ENCODE measurements around the gene NOP9.

NOP9 gene

DNA sequence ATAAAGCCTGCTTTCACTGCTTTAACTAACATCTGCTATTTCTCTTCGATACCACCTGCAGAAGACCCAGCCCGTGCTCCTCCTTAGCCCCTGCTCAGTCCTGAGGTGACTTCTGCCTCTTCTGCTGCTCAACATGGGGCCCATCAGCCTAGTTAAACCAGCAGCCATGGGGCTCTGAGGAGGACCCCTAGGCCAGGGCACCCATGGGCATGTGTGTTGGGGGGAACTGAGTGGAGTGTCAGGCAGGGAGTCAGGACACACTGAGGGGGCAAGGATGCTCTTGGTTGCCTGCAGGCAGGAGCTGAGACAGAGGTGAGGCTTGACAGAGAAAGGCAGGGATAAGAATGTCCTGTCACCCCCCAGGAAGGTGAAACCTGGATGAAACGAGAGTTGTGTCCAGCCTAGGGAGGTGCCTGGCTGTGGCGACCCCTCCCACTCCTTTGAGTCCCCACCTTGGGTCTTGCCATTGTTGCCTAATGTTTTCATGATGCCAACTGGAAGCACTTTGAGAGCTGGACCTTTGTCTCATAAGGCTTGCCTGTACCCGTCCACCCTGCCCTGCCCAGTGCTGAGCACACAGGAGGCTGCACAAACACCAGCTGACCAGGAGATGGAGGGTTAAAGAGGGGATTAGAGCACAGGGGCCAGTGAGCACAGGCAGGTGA lies 15.7 kb upstream of the NOP9 start:
- no peaks in the 10 kb centered on the region for H3K36me3 ChIP-seq (ENCODE audit: insufficient read depth, low read length)
- H3K9me3 ChIP-seq (ENCODE audit: insufficient read depth, low read length, severe bottlenecking): no peaks in the 10 kb centered on the region
- H3K4me3 ChIP-seq (ENCODE audit: low read depth in 1 of 2, low read length in 2 of 2): no peak overlapping the region
- no peaks in the 10 kb centered on the region for H4K20me1 ChIP-seq (ENCODE audit: insufficient read depth, low read length)
- no peak overlapping the region for H3K27ac ChIP-seq (ENCODE audit: low read length)
- H3K79me2 ChIP-seq (ENCODE audit: insufficient read depth, low read length): no peaks in the 10 kb centered on the region
- no peaks in the 10 kb centered on the region for H3K27me3 ChIP-seq (ENCODE audit: insufficient read depth, low read length, poor library complexity)
- ATAC-seq (ENCODE audit: insufficient read depth, low read depth): no peak
- no peak overlapping the region for H3K9ac ChIP-seq (ENCODE audit: low read depth, low read length)
- DNase-seq: no peak
- H3K4me2 ChIP-seq (ENCODE audit: insufficient read depth, low read length): no peak overlapping the region
- no peak for TF ChIP-seq EZH2 (IDR thresholded peaks at IDR 0.05; ENCODE audit: borderline replicate concordance, low read depth, low read length, severe bottlenecking)
- TF ChIP-seq, protein P1, sequence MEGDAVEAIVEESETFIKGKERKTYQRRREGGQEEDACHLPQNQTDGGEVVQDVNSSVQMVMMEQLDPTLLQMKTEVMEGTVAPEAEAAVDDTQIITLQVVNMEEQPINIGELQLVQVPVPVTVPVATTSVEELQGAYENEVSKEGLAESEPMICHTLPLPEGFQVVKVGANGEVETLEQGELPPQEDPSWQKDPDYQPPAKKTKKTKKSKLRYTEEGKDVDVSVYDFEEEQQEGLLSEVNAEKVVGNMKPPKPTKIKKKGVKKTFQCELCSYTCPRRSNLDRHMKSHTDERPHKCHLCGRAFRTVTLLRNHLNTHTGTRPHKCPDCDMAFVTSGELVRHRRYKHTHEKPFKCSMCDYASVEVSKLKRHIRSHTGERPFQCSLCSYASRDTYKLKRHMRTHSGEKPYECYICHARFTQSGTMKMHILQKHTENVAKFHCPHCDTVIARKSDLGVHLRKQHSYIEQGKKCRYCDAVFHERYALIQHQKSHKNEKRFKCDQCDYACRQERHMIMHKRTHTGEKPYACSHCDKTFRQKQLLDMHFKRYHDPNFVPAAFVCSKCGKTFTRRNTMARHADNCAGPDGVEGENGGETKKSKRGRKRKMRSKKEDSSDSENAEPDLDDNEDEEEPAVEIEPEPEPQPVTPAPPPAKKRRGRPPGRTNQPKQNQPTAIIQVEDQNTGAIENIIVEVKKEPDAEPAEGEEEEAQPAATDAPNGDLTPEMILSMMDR (IDR thresholded peaks at IDR 0.05; ENCODE audit: borderline replicate concordance, extremely low read depth, low read length, poor library complexity, severe bottlenecking): no peak
- H3K4me1 ChIP-seq (ENCODE audit: insufficient read depth, low read length): no peaks in the 10 kb centered on the region
- no peak overlapping the region for H2AFZ ChIP-seq (ENCODE audit: low read depth, low read length)

DNA sequence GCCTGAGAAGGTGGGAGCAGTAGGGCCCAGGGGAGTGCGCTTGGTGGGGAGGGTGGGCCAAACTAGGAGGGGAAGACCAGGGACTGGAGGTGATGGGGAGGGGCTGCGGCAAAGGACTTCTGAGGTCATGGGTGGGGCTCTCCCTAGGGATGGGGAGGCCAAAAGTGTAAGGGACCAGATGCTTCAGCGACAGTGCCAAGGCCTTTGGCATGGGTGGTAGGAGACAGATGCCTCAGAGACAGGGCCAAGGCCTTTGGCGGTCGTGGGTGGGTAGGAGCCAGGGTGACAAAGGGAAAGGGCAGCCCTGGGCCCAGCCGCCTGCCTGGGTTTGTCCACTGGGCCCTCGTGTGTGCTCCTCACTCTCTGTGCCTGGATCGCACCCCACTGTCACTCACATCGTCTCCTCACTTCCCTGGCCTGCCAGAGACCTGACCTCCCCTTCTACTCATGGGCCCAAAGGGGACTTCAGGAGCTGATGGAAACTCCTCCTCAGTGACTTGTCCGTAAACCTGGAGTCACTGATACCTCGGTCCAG lies 15.1 kb upstream of the NOP9 start:
- Histone ChIP-seq H3K9me3 (ENCODE audit: insufficient read depth, low read length, severe bottlenecking) (no peaks in the 10 kb centered on the region), H3K27ac (ENCODE audit: low read length) (no peak overlapping the region), H3K36me3 (ENCODE audit: insufficient read depth, low read length) (peaks cover 4% of the 10 kb centered on the region; the same call in 1 of the 2 replicates), H3K9ac (ENCODE audit: low read depth, low read length) (no peak overlapping the region), H3K4me3 (ENCODE audit: low read depth in 1 of 2, low read length in 2 of 2) (no peak overlapping the region), H3K4me1 (ENCODE audit: insufficient read depth, low read length) (no peaks in the 10 kb centered on the region), H3K27me3 (ENCODE audit: insufficient read depth, low read length, poor library complexity) (no peaks in the 10 kb centered on the region), H4K20me1 (ENCODE audit: insufficient read depth, low read length) (no peaks in the 10 kb centered on the region), H2AFZ (ENCODE audit: low read depth, low read length) (no peak overlapping the region), H3K4me2 (ENCODE audit: insufficient read depth, low read length) (no peak overlapping the region), H3K79me2 (ENCODE audit: insufficient read depth, low read length) (no peaks in the 10 kb centered on the region)
- ATAC-seq (ENCODE audit: insufficient read depth, low read depth): no peak
- DNase-seq: no peak
- TF ChIP-seq EZH2 (IDR thresholded peaks at IDR 0.05; ENCODE audit: borderline replicate concordance, low read depth, low read length, severe bottlenecking): no peak
- TF ChIP-seq, protein P1 (IDR thresholded peaks at IDR 0.05; ENCODE audit: borderline replicate concordance, extremely low read depth, low read length, poor library complexity, severe bottlenecking): no peak

DNA sequence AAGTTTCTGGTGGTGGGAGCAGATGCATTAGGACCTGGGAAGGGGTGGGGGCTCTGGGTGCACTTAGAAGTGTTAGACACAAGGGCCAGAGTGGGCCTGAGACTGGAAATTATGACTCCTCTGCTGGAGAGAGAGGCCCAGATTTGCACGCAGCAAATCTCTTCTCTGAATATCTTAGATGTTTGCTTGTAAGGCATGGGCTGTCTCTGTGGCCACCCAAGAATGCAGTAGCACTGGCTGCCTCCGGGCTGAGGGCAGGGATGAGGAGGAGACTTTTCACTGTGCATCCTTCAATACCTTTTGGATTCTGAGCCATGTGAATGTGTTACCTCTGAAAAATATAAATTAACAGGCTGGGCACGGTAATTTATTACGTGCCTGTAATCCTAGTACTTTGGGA lies 14.3 kb upstream of the NOP9 start:
- H3K9ac ChIP-seq (ENCODE audit: low read depth, low read length): no peak overlapping the region
- no peaks in the 10 kb centered on the region for H3K27me3 ChIP-seq (ENCODE audit: insufficient read depth, low read length, poor library complexity)
- no peaks in the 10 kb centered on the region for H4K20me1 ChIP-seq (ENCODE audit: insufficient read depth, low read length)
- H3K36me3 ChIP-seq (ENCODE audit: insufficient read depth, low read length): peaks cover 12% of the 10 kb centered on the region
- no peaks in the 10 kb centered on the region for H3K79me2 ChIP-seq (ENCODE audit: insufficient read depth, low read length)
- H3K27ac ChIP-seq (ENCODE audit: low read length): no peak overlapping the region
- no peaks in the 10 kb centered on the region for H3K4me1 ChIP-seq (ENCODE audit: insufficient read depth, low read length)
- no peak overlapping the region for H2AFZ ChIP-seq (ENCODE audit: low read depth, low read length)
- DNase-seq (no peak), ATAC-seq (ENCODE audit: insufficient read depth, low read depth) (no peak)
- no peak for TF ChIP-seq EZH2 (IDR thresholded peaks at IDR 0.05; ENCODE audit: borderline replicate concordance, low read depth, low read length, severe bottlenecking)
- TF ChIP-seq, protein P1 (IDR thresholded peaks at IDR 0.05; ENCODE audit: borderline replicate concordance, extremely low read depth, low read length, poor library complexity, severe bottlenecking): no peak
- H3K4me2 ChIP-seq (ENCODE audit: insufficient read depth, low read length): no peak overlapping the region
- H3K9me3 ChIP-seq (ENCODE audit: insufficient read depth, low read length, severe bottlenecking): no peaks in the 10 kb centered on the region
- no peak overlapping the region for H3K4me3 ChIP-seq (ENCODE audit: low read depth in 1 of 2, low read length in 2 of 2)
